ENCODE results near the gene CEACAM6.
"Not testable (repeated sequence)": the region's sequence is repeated elsewhere in the genome, so short reads cannot be mapped to it uniquely, and the experiment has no call there.

The CEACAM6 gene

DNA sequence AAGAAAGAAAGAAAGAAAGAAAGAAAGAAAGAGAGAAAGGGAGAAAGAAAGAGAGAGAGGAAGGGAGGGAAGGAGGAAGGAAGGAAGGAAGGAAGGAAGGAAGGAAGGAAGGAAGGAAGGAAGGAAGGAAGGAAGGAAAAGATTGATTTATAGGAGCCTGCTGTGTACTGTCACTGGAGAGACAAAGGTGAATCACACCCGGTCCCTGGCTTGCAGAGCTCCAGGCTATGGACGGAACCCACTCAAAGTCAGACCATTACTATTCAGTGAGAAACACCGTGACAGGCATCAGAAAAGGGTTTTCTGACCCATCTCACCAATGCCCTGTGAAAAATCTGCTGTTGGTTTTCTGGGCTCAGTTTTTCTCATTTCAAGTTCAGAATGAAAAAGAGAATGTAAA is 7.3 kb upstream of the CEACAM6 start:
- no peak for DNase-seq

DNA sequence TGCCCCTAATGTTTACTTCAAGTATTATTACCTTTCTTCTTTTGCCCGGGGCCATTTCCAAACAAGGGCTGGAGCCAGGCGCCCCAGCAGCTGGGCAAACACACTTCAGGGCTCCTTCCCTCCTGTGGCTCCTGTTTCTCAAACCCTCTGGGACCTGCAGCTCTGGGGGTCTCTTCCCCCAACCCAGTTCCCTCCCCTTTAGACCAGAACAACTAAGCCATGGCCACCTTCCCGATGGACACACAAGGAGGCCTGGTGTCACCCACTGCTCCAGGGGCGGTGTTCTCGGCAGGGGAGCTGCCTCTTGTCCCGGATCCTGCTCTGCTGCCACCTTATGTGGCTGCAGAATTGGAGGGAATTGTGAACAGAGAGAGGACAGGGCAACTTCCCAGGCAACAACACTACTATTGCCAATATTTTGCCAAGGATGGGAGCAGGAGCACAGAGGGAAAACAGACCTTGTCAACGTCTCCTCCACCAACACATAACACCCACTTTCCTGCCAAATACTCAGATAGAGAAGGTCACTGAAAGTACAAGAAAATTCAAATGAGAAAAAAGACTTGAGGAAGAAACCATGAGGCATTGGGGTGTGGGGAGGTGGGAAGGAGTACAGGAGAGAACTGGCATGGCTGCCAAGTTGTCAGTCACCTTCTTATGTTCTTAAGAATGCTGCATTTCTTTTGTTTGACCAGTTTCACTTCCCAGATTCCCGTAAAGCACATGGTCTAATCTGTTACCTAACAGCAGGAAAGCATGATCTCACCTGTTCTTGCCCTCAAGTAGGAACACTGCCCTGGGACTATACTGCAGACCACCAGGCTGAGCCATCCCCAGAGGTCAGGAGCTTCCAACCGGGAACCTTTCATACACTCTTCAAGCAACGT is 4.8 kb upstream of the CEACAM6 start:
- not testable (repeated sequence) for DNase-seq

DNA sequence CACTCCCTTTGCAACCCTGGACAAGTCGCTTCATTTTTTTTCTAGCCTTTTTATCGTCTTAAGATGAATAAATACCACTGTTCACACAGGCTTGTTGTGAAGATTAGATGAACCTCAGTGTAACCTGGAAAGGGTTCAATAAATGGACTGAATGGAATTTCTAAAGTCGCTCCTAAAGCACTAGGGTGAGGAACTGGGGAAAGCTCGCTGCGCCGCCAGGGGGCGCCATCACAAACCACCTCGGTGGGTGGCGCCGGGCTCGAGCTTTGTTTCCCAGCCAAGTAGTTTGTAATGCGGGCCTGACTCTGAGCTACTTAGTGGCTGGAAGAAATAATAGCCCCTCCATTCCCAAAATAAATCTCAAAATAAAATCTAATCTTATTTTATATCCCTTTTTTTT is 2.2 kb upstream of the CEACAM6 start:
- DNase-seq, result no peak

DNA sequence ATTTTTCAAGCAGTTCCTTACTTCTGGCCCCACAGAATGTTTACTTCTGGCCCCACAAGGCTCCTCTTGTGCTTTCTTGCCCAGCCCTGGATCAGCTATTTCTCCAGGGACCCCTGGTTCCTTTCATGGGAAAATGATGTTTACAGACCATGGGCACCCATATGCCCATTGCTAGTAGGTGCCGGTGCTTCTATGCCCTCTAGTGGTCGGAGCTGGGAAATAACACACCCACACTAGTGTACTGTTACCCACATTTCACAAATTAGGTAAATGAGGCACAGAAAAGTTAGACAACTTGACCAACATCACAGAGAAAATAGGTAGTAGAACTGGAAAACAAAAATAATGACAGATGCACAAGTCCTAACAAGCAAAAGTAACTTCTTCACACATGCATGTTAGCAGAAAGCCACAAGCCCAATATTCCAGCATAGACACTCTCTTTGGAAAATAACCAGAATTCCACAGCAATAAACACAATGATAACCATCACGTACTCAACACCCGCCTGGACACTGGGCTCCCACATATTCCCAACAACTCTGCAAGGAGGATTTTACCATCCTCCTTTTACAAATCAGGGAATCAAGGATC is 1.3 kb upstream of the CEACAM6 start:
- DNase-seq, result peak; percentile 6

DNA sequence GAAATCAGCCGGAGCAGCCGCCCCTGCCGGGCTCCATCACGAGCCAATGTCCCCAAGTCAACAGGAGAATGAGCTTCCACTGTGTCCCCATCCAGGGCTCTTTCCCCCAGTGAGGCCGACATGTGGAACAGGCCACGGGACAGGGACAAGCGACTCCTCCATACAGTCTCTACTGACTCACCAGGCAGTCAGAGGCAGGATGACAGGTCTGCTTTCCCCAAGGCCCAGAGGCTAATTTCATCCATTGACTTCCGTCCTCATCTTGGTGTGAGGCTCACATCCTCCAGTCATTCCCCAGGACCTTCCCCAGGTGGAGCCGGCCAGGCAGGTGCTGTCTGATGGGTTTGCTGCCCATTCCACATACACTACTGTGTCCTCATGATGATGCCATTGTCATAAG is 3.5 kb downstream of the CEACAM6 start:
- DNase-seq, result no peak

DNA sequence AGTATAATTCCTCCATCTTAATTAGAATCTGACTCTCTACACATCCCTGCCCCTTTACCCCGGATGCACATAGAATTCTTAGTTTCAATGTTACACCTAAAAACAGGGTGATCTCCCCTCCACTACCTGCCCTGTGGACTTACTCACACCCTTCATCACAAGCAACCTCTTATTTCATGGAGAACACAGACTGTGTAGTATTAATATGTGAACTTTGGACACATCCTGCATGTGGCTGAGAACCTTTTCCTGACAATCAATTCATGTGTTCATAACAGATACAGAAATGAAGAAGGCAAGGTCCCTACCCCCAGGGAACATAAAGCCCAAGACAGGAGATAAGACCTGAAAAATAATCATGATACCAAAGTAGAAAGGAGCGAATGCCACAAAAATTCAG is 11.8 kb downstream of the CEACAM6 start:
- DNase-seq, result no peak

DNA sequence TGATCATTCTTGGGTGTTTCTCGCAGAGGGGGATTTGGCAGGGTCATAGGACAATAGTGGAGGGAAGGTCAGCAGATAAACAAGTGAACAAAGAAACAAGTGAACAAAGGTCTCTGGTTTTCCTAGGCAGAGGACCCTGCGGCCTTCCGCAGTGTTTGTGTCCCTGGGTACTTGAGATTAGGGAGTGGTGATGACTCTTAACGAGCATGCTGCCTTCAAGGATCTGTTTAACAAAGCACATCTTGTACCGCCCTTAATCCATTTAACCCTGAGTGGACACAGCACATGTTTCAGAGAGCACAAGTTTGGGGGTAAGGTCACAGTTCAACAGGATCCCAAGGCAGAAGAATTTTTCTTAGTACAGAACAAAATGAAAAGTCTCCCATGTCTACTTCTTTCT is 12.8 kb downstream of the CEACAM6 start:
- not testable (repeated sequence) for DNase-seq

DNA sequence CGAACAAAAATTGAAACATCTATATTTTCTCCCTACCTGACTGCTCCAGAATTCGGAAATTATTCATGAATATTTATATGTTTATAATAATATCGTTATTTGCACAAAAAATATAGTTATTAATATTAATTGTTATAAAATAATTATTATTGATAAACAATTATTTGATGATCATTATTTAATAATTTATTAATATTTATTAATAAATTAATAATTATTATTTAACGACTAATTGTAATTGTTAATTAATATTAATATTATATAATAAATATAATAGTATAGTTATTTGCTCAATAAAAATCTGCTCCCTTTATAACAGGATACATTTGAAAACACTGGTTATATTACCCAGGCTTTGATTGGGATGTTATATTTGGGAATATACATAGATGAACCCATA is 14.3 kb downstream of the CEACAM6 start:
- no peak for DNase-seq

DNA sequence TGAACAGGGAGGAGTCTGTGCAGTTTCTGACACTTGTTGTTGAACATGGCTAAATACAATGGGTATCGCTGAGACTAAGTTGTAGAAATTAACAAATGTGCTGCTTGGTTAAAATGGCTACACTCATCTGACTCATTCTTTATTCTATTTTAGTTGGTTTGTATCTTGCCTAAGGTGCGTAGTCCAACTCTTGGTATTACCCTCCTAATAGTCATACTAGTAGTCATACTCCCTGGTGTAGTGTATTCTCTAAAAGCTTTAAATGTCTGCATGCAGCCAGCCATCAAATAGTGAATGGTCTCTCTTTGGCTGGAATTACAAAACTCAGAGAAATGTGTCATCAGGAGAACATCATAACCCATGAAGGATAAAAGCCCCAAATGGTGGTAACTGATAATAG is 16.1 kb downstream of the CEACAM6 start:
- no peak for DNase-seq

DNA sequence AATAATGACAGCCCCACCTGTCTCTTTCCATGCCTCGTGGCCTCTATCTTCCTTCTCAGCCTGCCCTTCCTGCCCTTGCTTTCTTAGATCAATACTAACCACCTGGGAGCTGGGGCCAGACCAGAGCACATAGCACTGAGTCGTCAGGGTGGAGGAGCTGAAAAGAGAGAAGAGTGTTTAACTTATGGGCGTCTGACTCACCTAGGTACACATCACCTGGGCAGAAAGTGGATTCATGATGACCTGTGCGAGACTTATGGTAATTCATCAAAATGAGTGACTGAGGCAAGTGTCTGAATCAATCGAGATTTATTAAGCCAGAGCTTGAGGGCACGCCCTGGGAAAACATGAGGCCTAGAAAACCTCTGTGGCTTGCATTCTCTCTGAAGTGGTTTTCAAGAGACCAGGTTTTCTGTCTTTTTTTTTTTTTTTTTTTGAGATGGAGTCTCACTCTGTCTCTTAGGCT is 19.2 kb downstream of the CEACAM6 start:
- no peak for DNase-seq

DNA sequence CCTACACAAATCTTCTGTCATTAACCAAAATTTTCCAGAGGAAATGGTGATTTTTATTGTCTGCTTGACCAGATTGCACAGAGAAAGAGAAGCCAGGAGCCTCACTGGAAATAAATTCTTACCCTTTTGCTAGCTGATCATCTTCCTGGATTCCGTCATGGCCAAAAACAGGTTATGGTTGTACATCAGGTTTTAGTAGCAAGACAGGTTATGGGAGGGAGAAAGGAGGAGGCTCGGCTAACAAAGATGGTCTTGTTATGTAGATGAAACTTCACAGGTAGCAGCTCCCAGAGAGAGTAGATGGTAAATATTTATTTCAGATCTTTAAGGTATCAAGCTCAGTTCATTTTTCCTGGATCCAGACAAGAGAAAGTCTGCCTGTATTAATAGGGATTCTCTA is 21.4 kb downstream of the CEACAM6 start:
- no peak for DNase-seq

DNA sequence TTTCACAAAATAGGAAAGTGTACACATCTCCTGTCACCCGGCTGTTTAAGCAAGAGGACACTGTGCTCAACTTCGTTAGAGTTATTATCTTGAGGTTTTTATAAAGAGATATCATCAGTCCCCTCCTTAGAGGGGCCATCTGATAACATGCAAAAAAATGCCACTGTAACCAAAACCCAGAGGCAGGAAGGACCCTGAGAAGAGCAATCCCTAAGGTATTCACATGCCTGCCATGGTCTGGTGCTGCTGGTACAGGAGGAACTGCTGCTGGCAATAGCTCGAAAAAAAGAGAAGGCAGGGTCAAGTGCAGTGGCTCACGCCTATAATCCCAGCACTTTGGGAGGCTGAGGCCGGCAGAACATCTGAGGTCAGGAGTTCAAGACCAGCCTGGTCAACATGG is 28.3 kb downstream of the CEACAM6 start:
- DNase-seq, result no peak

DNA sequence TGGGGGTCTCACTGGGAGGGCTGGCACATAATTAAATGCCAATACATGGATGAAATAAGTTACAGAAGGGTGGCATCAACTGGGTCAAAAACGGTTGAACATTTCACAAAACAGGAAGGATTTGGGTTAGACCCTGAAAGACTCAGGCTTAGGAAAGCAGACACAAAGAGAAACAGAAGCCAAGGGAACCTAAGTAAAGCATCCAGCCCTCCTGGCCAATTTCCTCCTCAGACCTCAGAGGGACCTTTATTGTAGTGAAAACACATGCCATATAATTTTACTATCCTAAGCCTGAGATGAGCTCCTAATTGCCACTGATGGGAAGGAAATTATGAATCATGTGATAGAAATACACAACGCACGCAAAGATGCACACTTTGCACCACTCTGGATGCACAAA is 29.0 kb downstream of the CEACAM6 start:
- DNase-seq, result no peak

DNA sequence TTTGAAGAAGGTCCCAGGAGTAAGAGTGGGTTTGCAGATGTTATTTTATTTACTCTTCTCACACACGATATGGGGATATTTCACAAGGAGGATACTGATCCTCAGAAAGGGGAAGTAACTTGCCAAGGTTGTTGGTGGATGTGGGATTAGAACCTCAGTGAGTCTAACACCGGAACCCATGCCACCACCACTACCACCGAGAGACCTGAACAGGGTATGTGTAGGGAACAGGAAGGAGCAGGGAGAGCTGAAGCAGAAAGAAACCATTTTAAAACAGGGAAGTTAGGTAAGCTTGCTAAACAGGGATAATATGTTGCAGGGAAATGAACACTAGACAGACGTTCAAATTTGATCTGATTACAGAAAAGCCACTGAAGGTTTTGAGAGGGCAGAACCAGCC is 29.4 kb downstream of the CEACAM6 start:
- DNase-seq, result no peak

DNA sequence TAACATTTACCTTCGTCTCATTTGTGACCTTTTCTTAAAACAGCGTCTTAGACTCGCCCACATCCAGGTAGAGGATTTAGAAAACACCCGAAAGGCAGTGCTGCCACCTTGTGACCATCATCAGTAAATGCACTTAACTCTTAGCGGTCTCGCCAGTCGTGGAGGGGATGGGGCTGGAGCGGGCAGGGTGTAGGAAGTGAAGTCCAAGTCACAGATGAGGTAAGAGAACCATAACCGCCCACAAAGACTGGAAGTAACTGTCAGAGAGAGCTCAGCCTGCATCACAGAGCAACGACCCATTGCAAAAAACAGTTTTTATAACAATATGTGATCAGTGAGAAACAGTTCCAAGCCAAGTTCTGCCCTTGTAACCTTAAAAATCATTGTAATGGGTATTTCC is 30.3 kb downstream of the CEACAM6 start:
- peak; percentile 58 for DNase-seq

DNA sequence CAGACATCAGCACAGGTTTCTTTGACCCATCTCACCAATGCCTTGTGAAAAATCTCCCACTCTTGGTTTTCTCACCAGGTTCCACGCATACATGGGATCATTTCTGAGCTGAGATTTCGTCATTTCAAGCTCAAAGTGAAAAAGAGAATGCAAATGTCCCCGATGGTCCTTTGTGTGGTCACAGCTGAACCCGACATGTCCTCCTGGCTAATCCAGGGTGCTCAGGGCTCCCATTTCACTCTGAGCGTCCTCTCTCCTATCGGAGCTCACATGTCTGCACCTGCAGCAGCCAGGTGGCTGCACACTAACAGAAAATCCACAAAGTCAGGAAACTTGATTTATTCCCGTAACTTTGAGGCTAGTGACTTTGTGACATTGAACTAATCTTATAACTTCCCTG is 31.7 kb downstream of the CEACAM6 start:
- DNase-seq, result no peak

DNA sequence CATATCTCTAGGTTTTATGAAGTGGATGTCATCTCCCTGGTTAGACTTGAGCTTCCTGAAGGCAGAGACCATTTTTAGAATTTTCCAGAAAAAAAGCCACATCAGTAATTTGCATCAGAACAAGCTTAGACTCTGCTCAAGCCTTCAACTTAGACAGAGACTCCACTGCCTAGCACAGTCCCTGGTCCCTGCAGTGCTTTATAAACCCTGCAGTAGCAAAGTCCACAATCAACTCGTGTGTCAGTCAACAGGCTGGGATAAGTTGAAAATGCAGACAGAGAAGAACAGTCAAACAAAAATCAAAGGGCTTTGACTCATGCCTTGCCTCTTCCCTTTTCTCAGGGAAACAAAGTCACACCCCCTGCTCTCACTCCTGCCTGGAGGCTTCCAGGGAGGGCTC is 33.2 kb downstream of the CEACAM6 start:
- not testable (repeated sequence) for DNase-seq

DNA sequence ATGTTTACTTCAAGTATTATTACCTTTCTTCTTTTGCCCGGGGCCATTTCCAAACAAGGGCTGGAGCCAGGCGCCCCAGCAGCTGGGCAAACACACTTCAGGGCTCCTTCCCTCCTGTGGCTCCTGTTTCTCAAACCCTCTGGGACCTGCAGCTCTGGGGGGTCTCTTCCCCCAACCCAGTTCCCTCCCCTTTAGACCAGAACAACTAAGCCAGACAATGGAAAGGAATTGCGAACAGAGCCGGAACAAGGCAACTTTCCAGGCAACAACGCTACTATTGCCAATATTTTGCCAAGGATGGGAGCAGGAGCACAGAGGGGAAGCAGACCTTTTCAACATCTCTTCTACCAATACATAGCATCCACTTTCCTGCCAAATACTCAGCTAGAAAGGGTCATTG is 33.7 kb downstream of the CEACAM6 start:
- DNase-seq, result not testable (repeated sequence)

DNA sequence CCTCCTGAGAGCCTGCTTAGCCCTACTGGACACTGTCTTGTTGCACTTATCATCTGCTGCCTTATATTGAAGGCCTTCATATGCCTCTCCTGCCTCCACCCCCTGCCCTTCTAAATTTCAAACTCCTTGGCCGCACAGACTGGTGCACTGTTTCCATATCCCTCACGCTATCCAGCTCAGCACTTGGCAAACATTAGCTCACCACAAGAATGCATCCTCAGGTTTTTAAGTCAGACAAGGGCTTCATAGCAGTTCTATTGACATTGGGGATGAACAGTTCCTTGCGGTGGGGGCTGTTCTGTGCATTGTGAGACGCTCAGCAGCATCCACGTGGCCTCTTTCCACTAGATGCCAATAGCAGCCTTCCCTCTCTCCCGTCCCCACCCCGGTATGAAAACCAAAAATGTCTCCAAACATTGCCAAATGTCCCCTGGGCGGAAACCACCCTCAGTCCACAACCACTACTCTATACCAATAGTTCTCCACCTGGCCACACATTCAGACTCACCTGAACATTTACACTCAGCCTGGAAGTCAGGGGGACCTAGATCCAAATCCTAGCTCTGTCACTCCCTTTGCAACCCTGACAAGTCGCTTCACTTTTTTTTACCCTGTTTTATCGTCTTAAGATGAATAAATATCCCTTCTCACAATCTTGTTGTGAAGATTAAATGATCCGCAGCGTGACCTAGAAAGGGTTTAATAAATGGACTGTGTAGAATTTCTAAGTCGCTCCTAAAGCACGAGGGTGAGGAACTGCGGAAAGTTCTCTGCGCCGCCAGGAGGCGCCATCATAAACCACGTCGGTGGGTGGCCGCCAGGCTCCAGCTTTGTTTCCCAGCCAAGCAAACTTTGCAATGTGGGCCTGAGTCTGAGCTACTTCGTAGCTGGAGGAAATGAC is 37.4 kb downstream of the CEACAM6 start:
- peak; percentile 53 for DNase-seq

DNA sequence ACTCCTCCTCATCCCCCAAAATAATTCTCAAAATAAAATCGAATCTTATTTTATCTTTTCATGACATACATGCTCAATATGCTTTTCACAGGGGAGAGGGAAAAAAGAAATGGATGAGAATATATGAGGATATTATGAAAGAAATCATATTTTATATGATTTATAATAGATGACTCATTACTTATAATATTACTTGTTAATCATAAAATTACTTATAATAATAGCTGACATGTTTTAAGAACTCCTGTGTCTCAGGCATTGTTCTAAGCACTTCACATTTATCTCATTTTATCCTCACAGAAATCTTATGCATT is 38.0 kb downstream of the CEACAM6 start:
- DNase-seq, result no peak

DNA sequence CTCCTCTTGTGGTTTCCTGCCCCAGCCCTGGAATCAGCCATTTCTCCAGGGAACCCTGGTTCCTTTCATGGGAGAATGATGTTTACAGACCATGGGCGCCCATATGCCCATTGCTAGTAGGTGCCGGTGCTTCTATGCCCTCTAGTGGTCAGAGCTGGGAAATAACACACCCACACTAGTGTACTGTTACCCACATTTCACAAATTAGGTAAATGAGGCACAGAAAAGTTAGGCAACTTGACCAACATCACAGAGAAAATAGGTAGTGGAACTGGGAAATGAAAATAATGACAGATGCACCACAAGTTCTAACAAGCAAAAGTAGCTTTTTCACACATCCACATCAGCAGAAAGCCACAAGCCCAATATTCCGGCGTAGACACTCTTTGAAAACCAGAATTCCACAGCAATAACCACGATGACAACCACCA is 39.7 kb downstream of the CEACAM6 start:
- peak; percentile 25 for DNase-seq

DNA sequence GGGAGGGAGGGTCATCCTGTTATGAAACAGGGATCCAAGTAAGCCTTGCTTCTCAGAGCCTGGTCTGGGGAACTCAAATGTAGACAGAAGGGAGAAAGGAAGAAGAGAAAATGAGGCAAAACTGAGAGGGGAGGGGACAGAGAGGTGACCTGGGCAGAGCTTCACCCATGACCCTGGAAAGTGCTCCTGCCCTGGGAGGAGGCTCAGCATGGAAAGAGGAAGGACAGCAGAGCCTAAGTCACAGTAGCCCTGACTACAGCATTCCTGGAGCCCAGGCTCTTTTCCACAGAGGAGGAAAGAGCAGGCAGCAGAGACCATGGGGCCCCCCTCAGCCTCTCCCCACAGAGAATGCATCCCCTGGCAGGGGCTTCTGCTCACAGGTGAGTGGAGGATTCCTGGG is 41.0 kb downstream of the CEACAM6 start, which contains the start of gene CEACAM3:
CEACAM3 (plus strand) TSS at position 226 of the 400 bp plus-strand sequence; CDS start at position 317, 91 bp downstream.
- no peak for DNase-seq

DNA sequence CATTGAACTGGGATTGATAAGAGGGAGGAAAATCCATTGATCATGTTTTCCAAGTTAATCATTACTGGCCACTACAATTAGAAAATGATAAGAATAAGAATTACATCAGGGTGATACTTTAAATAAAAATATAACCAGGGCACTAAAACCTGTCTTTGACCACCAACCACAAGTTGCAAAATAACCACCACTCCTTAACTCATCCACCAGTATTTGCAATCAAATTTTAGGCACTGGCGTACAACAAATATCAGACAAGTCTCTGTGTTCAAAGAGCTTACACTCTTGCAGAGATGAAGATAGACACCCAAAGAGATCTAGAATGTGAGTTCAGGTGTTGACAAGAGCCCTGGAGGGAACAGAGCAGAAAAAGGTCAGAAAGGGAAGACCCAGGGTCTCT is 41.6 kb downstream of the CEACAM6 start:
- no peak for DNase-seq

Measured in fibroblast of upper back skin (primary cell).